GM21825 (cell line): Measurements from ENCODE around the gene GRM8.

ENCODE experiments used
- ATAC-seq: cut with Tn5 transposase; IDR thresholded peaks from one replicate; pipeline ENCODE4 v1.9.1; 2021; ENCODE audit warnings: mild to moderate bottlenecking, moderate library complexity; ENCODE audit not compliant: unreplicated experiment

The GRM8 gene

GRCh38 chr7:127151379-127151778 is 101.4 kb downstream of the GRM8 start:
- ATAC-seq: no peak

GRCh38 chr7:127150543-127150942 is 102.2 kb downstream of the GRM8 start:
- no peak for ATAC-seq

GRCh38 chr7:127146746-127147536 is 105.8 kb downstream of the GRM8 start:
- ATAC-seq: no peak

GRCh38 chr7:127137146-127137545 is 115.6 kb downstream of the GRM8 start:
- ATAC-seq: no peak

GRCh38 chr7:127135871-127136485 is 116.8 kb downstream of the GRM8 start:
- ATAC-seq: no peak

- ATAC-seq: no peak
These were observed 129.5 kb downstream of the GRM8 start for GRCh38 chr7:127123220-127123619.

GRCh38 chr7:127119517-127119916 is 133.2 kb downstream of the GRM8 start:
- no peak for ATAC-seq

GRCh38 chr7:127114742-127115265 is 137.9 kb downstream of the GRM8 start:
- ATAC-seq: no peak

- ATAC-seq: peak; percentile 85
These were observed 145.1 kb downstream of the GRM8 start for GRCh38 chr7:127107601-127108007.

- ATAC-seq: no peak
These were observed 159.4 kb downstream of the GRM8 start for GRCh38 chr7:127093340-127093739.

- ATAC-seq: no peak
These were observed 161.1 kb downstream of the GRM8 start for GRCh38 chr7:127091620-127092019.

GRCh38 chr7:127089146-127089545 is 163.6 kb downstream of the GRM8 start:
- no peak for ATAC-seq

- ATAC-seq: no peak
These were observed 171.2 kb downstream of the GRM8 start for GRCh38 chr7:127081539-127081938.

GRCh38 chr7:127080576-127080975 is 172.2 kb downstream of the GRM8 start:
- ATAC-seq: no peak

GRCh38 chr7:127066974-127067373 is 185.8 kb downstream of the GRM8 start:
- no peak for ATAC-seq

GRCh38 chr7:127059475-127059874 is 193.3 kb downstream of the GRM8 start:
- no peak for ATAC-seq

- ATAC-seq: no peak
These were observed 194.8 kb downstream of the GRM8 start for GRCh38 chr7:127057918-127058317.

- no peak for ATAC-seq
These were observed 196.5 kb downstream of the GRM8 start for GRCh38 chr7:127056202-127056601.

GRCh38 chr7:127047521-127047920 is 205.2 kb downstream of the GRM8 start:
- ATAC-seq: no peak

GRCh38 chr7:127041689-127042452 is 210.9 kb downstream of the GRM8 start:
- no peak for ATAC-seq

- no peak for ATAC-seq
These were observed 212.7 kb downstream of the GRM8 start for GRCh38 chr7:127040042-127040441.

- no peak for ATAC-seq
These were observed 213.2 kb downstream of the GRM8 start for GRCh38 chr7:127039541-127039940.
